ENCODE measurements around the gene PGAM2. TPM values are rescaled to one million over a fixed set of nuclear protein-coding genes. Genes with fewer than 3 reads are reported as not detected.

The PGAM2 gene
- total and polyA plus RNA-seq, 2 of the 13 experiments (the other 11 are each of a cell fraction or from before 2014, with no cell fraction given) = 0.22 TPM; not detected in 1

DNA sequence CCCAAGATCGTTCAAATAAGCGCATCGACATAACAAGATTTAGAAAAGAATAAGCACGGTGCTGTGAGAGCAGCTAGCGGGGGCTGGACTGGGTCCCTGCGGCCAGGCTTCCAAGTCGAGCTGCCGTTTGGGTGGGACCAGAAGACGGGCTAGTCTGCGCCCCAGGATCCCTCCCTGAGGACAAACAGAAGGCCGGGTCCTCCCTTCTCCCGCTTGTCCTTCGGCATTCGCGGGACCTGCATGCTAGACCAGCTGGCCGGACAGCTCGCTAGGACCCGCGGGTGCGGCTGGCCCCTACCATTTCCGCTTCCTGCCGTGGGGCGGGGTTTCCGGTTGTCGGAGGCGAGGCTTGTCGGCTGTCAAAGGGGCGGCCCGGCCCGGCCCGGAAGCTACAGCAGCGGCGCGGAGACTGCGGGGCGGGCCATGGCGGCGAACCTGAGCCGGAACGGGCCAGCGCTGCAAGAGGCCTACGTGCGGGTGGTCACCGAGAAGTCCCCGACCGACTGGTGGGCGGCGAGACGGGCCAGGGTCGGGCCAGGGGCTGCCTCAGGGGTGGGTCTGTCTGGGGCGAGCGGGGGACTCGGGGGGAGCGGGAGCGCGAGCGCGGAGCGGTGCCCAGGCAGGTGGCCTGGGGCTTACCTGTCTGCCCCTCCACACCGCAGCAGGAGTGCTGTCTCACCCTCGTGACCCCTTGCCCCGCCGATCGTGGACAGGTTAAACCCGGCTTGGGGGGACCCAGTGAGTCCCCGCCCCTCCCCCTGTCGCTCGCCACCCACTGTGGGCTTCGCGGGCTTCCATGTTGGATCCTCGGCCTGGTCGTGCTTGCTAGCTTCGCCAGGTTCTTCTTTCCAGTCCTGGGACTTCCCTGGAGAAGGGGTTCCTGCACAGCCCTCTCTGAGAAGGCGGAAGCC is 20.8 kb downstream of the PGAM2 start, which contains the start of gene DBNL (continued):
- TF ChIP-seq ZBTB42 (CRISPR knock-in tag; IDR thresholded peaks at IDR 0.05) = no peak
- TF ChIP-seq ZNF619 (CRISPR knock-in tag; IDR thresholded peaks at IDR 0.05) = no peak
- 0 out of 2 replicates have a peak, but pooled peaks have one; percentile 11 for TF ChIP-seq ZNF879 (CRISPR knock-in tag; IDR thresholded peaks at IDR 0.05)
- TF ChIP-seq HMGA1 (CRISPR knock-in tag; conservative IDR thresholded peaks at IDR 0.05) = no peak
- TF ChIP-seq, protein P1, sequence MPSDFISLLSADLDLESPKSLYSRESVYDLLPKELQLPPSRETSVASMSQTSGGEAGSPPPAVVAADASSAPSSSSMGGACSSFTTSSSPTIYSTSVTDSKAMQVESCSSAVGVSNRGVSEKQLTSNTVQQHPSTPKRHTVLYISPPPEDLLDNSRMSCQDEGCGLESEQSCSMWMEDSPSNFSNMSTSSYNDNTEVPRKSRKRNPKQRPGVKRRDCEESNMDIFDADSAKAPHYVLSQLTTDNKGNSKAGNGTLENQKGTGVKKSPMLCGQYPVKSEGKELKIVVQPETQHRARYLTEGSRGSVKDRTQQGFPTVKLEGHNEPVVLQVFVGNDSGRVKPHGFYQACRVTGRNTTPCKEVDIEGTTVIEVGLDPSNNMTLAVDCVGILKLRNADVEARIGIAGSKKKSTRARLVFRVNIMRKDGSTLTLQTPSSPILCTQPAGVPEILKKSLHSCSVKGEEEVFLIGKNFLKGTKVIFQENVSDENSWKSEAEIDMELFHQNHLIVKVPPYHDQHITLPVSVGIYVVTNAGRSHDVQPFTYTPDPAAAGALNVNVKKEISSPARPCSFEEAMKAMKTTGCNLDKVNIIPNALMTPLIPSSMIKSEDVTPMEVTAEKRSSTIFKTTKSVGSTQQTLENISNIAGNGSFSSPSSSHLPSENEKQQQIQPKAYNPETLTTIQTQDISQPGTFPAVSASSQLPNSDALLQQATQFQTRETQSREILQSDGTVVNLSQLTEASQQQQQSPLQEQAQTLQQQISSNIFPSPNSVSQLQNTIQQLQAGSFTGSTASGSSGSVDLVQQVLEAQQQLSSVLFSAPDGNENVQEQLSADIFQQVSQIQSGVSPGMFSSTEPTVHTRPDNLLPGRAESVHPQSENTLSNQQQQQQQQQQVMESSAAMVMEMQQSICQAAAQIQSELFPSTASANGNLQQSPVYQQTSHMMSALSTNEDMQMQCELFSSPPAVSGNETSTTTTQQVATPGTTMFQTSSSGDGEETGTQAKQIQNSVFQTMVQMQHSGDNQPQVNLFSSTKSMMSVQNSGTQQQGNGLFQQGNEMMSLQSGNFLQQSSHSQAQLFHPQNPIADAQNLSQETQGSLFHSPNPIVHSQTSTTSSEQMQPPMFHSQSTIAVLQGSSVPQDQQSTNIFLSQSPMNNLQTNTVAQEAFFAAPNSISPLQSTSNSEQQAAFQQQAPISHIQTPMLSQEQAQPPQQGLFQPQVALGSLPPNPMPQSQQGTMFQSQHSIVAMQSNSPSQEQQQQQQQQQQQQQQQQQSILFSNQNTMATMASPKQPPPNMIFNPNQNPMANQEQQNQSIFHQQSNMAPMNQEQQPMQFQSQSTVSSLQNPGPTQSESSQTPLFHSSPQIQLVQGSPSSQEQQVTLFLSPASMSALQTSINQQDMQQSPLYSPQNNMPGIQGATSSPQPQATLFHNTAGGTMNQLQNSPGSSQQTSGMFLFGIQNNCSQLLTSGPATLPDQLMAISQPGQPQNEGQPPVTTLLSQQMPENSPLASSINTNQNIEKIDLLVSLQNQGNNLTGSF (CRISPR knock-in tag; IDR thresholded peaks at IDR 0.05) = 0 out of 2 replicates have a peak, but pooled peaks have one; percentile 40
- no peak for TF ChIP-seq PCBP1 (IDR thresholded peaks at IDR 0.05; ENCODE audit: borderline replicate concordance, low read depth, low read length)
- TF ChIP-seq SMARCE1 (IDR thresholded peaks at IDR 0.05; ENCODE audit: borderline replicate concordance) = no peak
- TF ChIP-seq ZNF775 (CRISPR knock-in tag; IDR thresholded peaks at IDR 0.05; ENCODE audit: borderline replicate concordance) = no peak
- peak; percentile 45; the same call in 1 of the 2 replicates for TF ChIP-seq TMF1 (CRISPR knock-in tag; IDR thresholded peaks at IDR 0.05; ENCODE audit: low read depth)
- TF ChIP-seq ZNF367 (CRISPR knock-in tag; IDR thresholded peaks at IDR 0.05; ENCODE audit: borderline replicate concordance) = no peak
- TF ChIP-seq ZNF432 (CRISPR knock-in tag; IDR thresholded peaks at IDR 0.05; ENCODE audit: borderline replicate concordance) = no peak
- TF ChIP-seq GATAD2A (CRISPR knock-in tag; IDR thresholded peaks at IDR 0.05) = peak; percentile 24; the same call in 1 of the 2 replicates
- peak; percentile 93 for TF ChIP-seq PHF20 (CRISPR knock-in tag; IDR thresholded peaks at IDR 0.05)
- TF ChIP-seq, protein P2, sequence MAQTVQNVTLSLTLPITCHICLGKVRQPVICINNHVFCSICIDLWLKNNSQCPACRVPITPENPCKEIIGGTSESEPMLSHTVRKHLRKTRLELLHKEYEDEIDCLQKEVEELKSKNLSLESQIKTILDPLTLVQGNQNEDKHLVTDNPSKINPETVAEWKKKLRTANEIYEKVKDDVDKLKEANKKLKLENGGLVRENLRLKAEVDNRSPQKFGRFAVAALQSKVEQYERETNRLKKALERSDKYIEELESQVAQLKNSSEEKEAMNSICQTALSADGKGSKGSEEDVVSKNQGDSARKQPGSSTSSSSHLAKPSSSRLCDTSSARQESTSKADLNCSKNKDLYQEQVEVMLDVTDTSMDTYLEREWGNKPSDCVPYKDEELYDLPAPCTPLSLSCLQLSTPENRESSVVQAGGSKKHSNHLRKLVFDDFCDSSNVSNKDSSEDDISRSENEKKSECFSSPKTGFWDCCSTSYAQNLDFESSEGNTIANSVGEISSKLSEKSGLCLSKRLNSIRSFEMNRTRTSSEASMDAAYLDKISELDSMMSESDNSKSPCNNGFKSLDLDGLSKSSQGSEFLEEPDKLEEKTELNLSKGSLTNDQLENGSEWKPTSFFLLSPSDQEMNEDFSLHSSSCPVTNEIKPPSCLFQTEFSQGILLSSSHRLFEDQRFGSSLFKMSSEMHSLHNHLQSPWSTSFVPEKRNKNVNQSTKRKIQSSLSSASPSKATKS (CRISPR knock-in tag; IDR thresholded peaks at IDR 0.05) = no peak
- TF ChIP-seq SP4 (CRISPR knock-in tag; IDR thresholded peaks at IDR 0.05) = peak; percentile 88
- TF ChIP-seq ZNF768 (CRISPR knock-in tag; IDR thresholded peaks at IDR 0.05) = no peak; the same call in 1 of the 2 replicates
- TF ChIP-seq ZNF160 (CRISPR knock-in tag; IDR thresholded peaks at IDR 0.05) = peak; percentile 74; the same call in 1 of the 2 replicates
- no peak for TF ChIP-seq ZFP62 (CRISPR knock-in tag; IDR thresholded peaks at IDR 0.05)

Data from HepG2 (cell line).